Mucosa of rectum (tissue), 2 donors: ENCODE measurements around the gene KCNK1.

ENCODE experiments used
- H3K27ac ChIP-seq, 2 donors: one replicate each; pipeline ENCODE4 v1.7.0; 2013; ENCODE audit warnings: inconsistent platforms in 2 of 2, low read depth in 2 of 2, low read length in 2 of 2
- H3K27me3 ChIP-seq, 2 donors: one replicate each; pipeline ENCODE4 v1.7.0; 2013; ENCODE audit warnings: low read length in 2 of 2; ENCODE audit not compliant: control insufficient read depth in 2 of 2, insufficient read depth in 2 of 2
- H3K36me3 ChIP-seq, 2 donors: one replicate each; pipeline ENCODE4 v1.7.0; 2013; ENCODE audit warnings: low read length in 2 of 2; ENCODE audit not compliant: control insufficient read depth in 2 of 2, insufficient read depth in 2 of 2
- H3K4me1 ChIP-seq, 2 donors: one replicate each; pipeline ENCODE4 v1.7.0; 2013; ENCODE audit warnings: low read length in 2 of 2, mild to moderate bottlenecking in 1 of 2; ENCODE audit not compliant: control insufficient read depth in 2 of 2, insufficient read depth in 2 of 2
- H3K4me3 ChIP-seq, 2 donors: one replicate each; pipeline ENCODE4 v1.7.0; 2013; ENCODE audit warnings: low read length in 2 of 2
- H3K9ac ChIP-seq, 2 donors: one replicate each; pipeline ENCODE4 v1.7.0; 2013; ENCODE audit warnings: low read length in 2 of 2, low read depth in 1 of 2, mild to moderate bottlenecking in 1 of 2
- H3K9me3 ChIP-seq, 2 donors: one replicate each; pipeline ENCODE4 v1.7.0; 2013; ENCODE audit warnings: low read length in 2 of 2; ENCODE audit not compliant: control insufficient read depth in 2 of 2
- donor health status: healthy.
- donor health status: Normal muscosa, but diverticular disease.

The KCNK1 gene

GRCh38 chr1:233613252-233614172 is at the start of gene KCNK1:
Gene KCNK1 (plus strand): TSS chr1:233614106. CDS start chr1:233614172, 66 bp downstream.
- Histone ChIP-seq H3K9me3 (no peaks in the 10 kb centered on the region), H3K9ac (peak within 1 kb of the TSS; percentile 83 to 93), H3K4me1 (peaks cover 2 to 3% of the 10 kb centered on the region in 2 donors), H3K4me3 (peak within 1 kb of the TSS; percentile 80 to 87), H3K27me3 (peaks cover 0 to 3% of the 10 kb centered on the region in 2 donors), H3K27ac (peak within 1 kb of the TSS; percentile 93), H3K36me3 (peaks cover 0 to 3% of the 10 kb centered on the region in 2 donors)

DNA sequence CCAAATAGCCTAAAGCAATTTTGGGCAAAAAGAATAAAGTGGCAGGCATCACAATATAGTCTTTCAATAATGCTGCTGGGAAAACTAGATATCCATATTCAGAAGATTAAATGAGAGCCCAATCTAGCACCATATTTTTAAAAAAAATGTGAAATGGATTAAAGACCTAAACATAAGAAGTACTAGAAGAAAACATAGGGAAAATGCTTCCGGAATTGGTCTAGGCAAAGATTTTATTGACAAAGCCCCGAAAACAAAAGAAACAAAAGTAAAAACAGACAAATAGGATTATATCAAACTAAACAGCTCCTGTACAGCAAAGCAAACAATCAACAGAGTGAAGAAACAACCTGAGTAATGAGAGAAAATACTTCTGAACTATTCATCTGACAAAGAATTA is 48.6 kb upstream of the KCNK1 start:
- Histone ChIP-seq H3K9ac (no peak overlapping the region), H3K36me3 (no peaks in the 10 kb centered on the region), H3K4me3 (no peak overlapping the region), H3K27ac (no peak overlapping the region), H3K4me1 (no peaks in the 10 kb centered on the region), H3K27me3 (no peaks in the 10 kb centered on the region), H3K9me3 (no peaks in the 10 kb centered on the region)

- Histone ChIP-seq H3K27ac (no peak overlapping the region), H3K4me1 (no peaks in the 10 kb centered on the region), H3K27me3 (no peaks in the 10 kb centered on the region), H3K9me3 (no peaks in the 10 kb centered on the region), H3K36me3 (no peaks in the 10 kb centered on the region), H3K4me3 (no peak overlapping the region), H3K9ac (no peak overlapping the region)
Observed at GRCh38 chr1:233566886-233567285, 47.0 kb upstream of the KCNK1 start.

DNA sequence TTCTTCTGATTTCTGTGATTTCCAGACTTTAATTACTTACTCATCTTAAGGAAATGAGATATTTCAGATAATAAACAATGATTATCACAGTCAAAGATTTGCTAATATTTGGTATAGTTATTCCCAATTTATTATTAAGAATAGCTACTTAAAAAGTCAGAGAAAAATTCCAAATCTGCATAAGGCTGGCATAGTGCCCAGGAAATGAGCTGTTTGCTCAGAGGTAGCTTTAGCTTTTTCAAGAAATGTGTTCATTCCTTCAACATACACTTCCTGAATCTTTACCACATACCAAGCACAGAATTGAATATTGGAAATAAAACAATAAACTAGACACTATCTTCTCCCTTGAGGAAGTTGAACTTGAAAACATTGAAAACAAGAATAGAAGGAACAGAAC is 44.3 kb upstream of the KCNK1 start:
- Histone ChIP-seq H3K4me3 (no peak overlapping the region), H3K27me3 (no peaks in the 10 kb centered on the region), H3K9ac (no peak overlapping the region), H3K27ac (no peak overlapping the region), H3K9me3 (no peaks in the 10 kb centered on the region), H3K36me3 (no peaks in the 10 kb centered on the region), H3K4me1 (no peaks in the 10 kb centered on the region)

DNA sequence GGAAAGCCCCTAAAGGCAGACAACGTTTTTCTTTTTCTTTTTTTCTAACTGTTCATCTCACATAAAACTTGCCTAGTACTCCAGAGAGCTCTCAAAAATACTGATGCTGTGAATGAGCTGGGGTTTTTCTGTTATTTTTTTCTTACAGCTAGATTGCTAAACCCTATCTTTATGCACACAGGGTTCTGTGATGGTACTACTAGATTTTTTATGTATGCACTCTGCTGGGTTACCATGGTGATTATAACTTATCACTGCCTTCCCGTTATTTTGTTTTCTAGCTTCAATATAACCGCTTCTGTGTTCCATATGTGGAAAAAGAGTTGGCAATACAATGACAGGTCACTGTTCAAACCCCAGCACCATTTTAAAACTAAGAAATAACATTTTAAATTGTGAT is 43.7 kb upstream of the KCNK1 start:
- Histone ChIP-seq H3K4me3 (no peak overlapping the region), H3K9me3 (no peaks in the 10 kb centered on the region), H3K4me1 (no peaks in the 10 kb centered on the region), H3K27ac (no peak overlapping the region), H3K27me3 (no peaks in the 10 kb centered on the region), H3K9ac (no peak overlapping the region), H3K36me3 (no peaks in the 10 kb centered on the region)

DNA sequence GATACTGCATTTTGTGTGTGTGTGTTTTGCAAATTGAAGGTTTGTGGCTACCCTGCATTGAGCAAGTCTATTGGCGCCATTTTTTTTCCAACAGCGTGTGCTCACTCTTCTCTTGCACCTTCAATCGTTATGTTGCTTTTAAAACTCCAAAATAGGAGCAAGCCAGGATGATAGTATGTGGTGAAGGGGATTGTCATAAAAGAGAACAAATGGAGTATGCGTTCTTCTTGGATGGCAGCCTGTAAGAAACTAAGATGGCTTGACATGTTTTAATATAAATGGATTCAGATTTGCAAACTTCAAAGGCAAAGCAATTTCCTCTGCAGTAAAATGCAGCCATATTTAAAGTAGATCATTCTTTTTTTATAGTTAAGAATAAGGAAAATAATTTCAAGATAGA is 43.2 kb upstream of the KCNK1 start:
- Histone ChIP-seq H3K27me3 (no peaks in the 10 kb centered on the region), H3K4me3 (no peak overlapping the region), H3K27ac (no peak overlapping the region), H3K9me3 (no peaks in the 10 kb centered on the region), H3K36me3 (no peaks in the 10 kb centered on the region), H3K4me1 (no peaks in the 10 kb centered on the region), H3K9ac (no peak overlapping the region)

GRCh38 chr1:233572896-233573295 is 41.0 kb upstream of the KCNK1 start:
- no peaks in the 10 kb centered on the region for H3K4me1 ChIP-seq
- no peak overlapping the region for H3K27ac ChIP-seq
- H3K27me3 ChIP-seq = no peaks in the 10 kb centered on the region
- H3K36me3 ChIP-seq = no peaks in the 10 kb centered on the region
- H3K4me3 ChIP-seq = no peak overlapping the region
- no peaks in the 10 kb centered on the region for H3K9me3 ChIP-seq
- H3K9ac ChIP-seq = no peak overlapping the region

DNA sequence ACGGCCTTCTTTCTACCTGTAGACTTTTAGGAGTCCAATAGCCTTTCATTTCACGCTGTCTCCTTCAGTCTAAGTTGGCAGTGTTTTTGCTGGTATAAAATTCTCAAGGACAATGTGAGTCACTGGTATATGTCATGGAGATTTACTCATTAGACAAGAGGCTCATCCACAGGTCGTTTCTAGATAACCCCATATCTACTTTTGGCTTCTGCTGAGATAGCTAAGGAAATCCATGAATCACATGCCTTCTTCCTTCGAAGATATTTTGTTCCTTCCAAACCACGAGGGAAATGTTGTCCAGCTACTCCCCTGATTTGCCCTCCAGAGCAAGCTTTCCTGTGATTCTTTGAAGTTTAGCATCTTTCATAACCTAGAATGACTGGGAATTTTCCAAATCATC is 38.5 kb upstream of the KCNK1 start:
- no peak overlapping the region for H3K4me3 ChIP-seq
- no peaks in the 10 kb centered on the region for H3K9me3 ChIP-seq
- no peaks in the 10 kb centered on the region for H3K27me3 ChIP-seq
- no peaks in the 10 kb centered on the region for H3K4me1 ChIP-seq
- no peaks in the 10 kb centered on the region for H3K36me3 ChIP-seq
- no peak overlapping the region for H3K9ac ChIP-seq
- H3K27ac ChIP-seq = no peak overlapping the region

- Histone ChIP-seq H3K4me3 (no peak overlapping the region), H3K36me3 (no peaks in the 10 kb centered on the region)
Observed at GRCh38 chr1:233582439-233582838, 31.5 kb upstream of the KCNK1 start.

GRCh38 chr1:233584376-233584775 is 29.5 kb upstream of the KCNK1 start:
- H3K27ac ChIP-seq = no peak overlapping the region

More at GRCh38 chr1:233582439-233582838, 31.5 kb upstream of the KCNK1 start:
- Histone ChIP-seq H3K27me3 (no peaks in the 10 kb centered on the region), H3K4me1 (no peaks in the 10 kb centered on the region), H3K9ac (no peak overlapping the region), H3K9me3 (no peaks in the 10 kb centered on the region), H3K27ac (no peak overlapping the region)

More at GRCh38 chr1:233584376-233584775, 29.5 kb upstream of the KCNK1 start:
- Histone ChIP-seq H3K4me1 (no peaks in the 10 kb centered on the region), H3K27me3 (no peaks in the 10 kb centered on the region), H3K36me3 (no peaks in the 10 kb centered on the region), H3K4me3 (no peak overlapping the region), H3K9me3 (no peaks in the 10 kb centered on the region), H3K9ac (no peak overlapping the region)
